Measurements from ENCODE around the gene PYURF. TPM values are rescaled to one million over a fixed set of nuclear protein-coding genes. Genes with fewer than 3 reads are reported as not detected.

Gene PYURF
- total RNA-seq, 2 donors from 2014 or later: 28.6 to 54.5 TPM

DNA sequence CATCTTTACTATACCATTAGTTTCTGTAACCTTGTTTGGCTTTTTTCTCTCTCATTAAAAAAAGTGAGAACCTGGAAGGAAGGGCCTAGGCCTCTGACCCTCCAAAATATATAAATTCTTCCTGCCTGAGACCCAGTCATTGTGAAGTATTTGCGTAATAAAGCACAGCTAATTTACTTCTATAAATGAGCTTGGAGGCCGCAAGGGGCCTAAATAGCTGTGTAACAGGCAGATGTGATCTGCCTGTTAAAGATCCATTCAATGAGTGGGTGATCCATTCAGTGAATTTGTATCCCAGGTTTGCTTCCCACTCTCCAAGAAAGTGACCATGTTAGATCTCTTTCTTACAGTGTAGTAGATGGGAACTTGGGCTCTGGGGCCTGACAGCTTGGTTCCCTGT lies 595 bp upstream of the PYURF start:
- Mint-ChIP-seq H3K27ac (peak overlapping the region; percentile 97), H3K4me3 (peak overlapping the region; percentile 96), H3K27me3 (no peaks in the 10 kb centered on the region), H3K4me1 (peaks cover 16% of the 10 kb centered on the region), H3K9me3 (no peaks in the 10 kb centered on the region), H3K36me3 (ENCODE audit: low read depth) (peaks cover 29% of the 10 kb centered on the region)
- ATAC-seq (replicated peaks): no peak

GRCh38 chr4:88522702-88523324 lies 763 bp downstream of the PYURF start:
- Mint-ChIP-seq H3K4me1 (peaks cover 15% of the 10 kb centered on the region), H3K27ac (peak overlapping the region; percentile 97)

DNA sequence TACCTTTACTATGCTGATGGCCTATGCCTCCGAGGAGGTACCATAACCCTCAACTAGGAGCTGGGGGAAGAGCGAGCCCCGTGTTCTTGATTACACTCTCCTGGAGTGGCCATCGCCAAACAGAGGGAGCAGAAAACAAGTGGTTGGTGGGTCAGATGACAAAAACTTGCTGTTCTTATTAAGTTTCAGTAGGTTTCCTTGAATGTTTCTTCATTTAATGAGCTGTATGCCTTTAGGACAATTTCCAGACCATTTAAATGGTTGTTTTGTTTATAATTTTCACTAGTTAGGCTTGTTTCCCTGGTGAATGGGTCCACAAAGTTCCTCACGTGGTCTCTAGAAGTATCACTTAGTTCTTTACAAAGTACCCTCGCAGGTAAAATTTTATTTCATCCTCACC lies 4.7 kb downstream of the PYURF start:
- Mint-ChIP-seq H3K27ac (peak overlapping the region; percentile 5), H3K4me1 (peaks cover 7% of the 10 kb centered on the region), H3K27me3 (no peaks in the 10 kb centered on the region), H3K36me3 (ENCODE audit: low read depth) (peaks cover 29% of the 10 kb centered on the region), H3K4me3 (no peak overlapping the region), H3K9me3 (no peaks in the 10 kb centered on the region)
- no peak for ATAC-seq (replicated peaks)

More at GRCh38 chr4:88522702-88523324, 763 bp downstream of the PYURF start:
- no peaks in the 10 kb centered on the region for H3K27me3 Mint-ChIP-seq
- no peaks in the 10 kb centered on the region for H3K9me3 Mint-ChIP-seq
- peak overlapping the region; percentile 96 for H3K4me3 Mint-ChIP-seq
- no peak for ATAC-seq (replicated peaks)
- peaks cover 29% of the 10 kb centered on the region for H3K36me3 Mint-ChIP-seq (ENCODE audit: low read depth)

- H3K36me3 Mint-ChIP-seq (ENCODE audit: low read depth): peaks cover 26% of the 10 kb centered on the region
- H3K4me3 Mint-ChIP-seq: no peak overlapping the region
- H3K27ac Mint-ChIP-seq: no peak overlapping the region
- H3K9me3 Mint-ChIP-seq: no peaks in the 10 kb centered on the region
- ATAC-seq (replicated peaks): no peak
- H3K4me1 Mint-ChIP-seq: peaks cover 7% of the 10 kb centered on the region
- no peaks in the 10 kb centered on the region for H3K27me3 Mint-ChIP-seq
Measured at GRCh38 chr4:88517825-88518224, 5.8 kb downstream of the PYURF start.

GRCh38 chr4:88516746-88517145 lies 6.8 kb downstream of the PYURF start:
- ATAC-seq (replicated peaks): no peak
- no peaks in the 10 kb centered on the region for H3K9me3 Mint-ChIP-seq
- H3K36me3 Mint-ChIP-seq (ENCODE audit: low read depth): peaks cover 16% of the 10 kb centered on the region
- no peaks in the 10 kb centered on the region for H3K27me3 Mint-ChIP-seq
- no peak overlapping the region for H3K27ac Mint-ChIP-seq
- H3K4me1 Mint-ChIP-seq: peaks cover under 1% of the 10 kb centered on the region
- H3K4me3 Mint-ChIP-seq: no peak overlapping the region

DNA sequence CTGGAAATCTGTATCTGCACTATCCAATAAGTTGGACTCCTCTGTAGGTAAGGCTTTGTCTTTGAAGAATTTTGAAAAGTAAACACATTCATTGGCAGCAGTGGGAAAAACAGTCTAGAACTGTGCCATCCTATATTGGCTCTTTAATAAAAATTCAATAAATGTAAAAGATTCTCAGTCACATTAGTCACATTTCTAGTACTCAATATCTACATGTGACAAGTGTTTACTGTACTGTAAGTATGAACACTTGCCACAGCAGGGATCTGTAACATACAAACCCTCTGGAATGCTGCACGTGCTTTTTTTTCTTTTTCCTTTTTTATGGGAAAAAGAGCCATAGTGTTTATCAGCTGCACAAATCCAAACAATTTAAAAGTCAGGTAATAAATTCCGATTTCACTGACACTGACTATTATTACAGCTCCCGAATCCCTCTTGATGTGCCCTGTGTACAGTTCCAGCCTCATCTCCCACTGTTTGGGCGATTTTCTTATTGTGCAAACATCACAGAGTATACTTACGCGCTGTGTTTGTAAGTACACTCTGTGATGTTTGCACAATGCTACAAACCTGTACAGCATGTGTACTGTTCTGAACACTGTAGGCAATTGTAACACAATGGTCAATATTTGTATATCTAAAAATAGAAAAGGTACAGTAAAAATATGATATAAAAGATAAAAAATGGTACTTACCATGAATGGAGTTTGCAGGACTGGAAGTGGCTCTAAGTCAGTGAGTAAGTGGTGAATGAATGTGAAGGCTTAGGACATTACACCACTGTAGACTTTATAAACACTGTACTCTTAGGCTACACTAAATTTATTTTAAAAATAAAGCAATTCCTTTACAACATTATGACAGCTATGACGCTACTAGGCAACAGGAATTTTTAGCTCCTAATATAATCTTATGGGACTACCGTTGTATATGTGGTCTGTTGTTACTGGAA lies 8.7 kb downstream of the PYURF start:
- Mint-ChIP-seq H3K36me3 (ENCODE audit: low read depth) (no peaks in the 10 kb centered on the region), H3K27ac (no peak overlapping the region), H3K4me1 (no peaks in the 10 kb centered on the region), H3K9me3 (no peaks in the 10 kb centered on the region), H3K27me3 (no peaks in the 10 kb centered on the region), H3K4me3 (no peak overlapping the region)
- ATAC-seq (replicated peaks): no peak

- Mint-ChIP-seq H3K4me3 (no peak overlapping the region), H3K9me3 (no peaks in the 10 kb centered on the region), H3K27me3 (no peaks in the 10 kb centered on the region), H3K4me1 (no peaks in the 10 kb centered on the region), H3K27ac (no peak overlapping the region), H3K36me3 (ENCODE audit: low read depth) (peaks cover 5% of the 10 kb centered on the region)
- ATAC-seq (replicated peaks): no peak
Measured at GRCh38 chr4:88511236-88511635, 12.3 kb downstream of the PYURF start.

DNA sequence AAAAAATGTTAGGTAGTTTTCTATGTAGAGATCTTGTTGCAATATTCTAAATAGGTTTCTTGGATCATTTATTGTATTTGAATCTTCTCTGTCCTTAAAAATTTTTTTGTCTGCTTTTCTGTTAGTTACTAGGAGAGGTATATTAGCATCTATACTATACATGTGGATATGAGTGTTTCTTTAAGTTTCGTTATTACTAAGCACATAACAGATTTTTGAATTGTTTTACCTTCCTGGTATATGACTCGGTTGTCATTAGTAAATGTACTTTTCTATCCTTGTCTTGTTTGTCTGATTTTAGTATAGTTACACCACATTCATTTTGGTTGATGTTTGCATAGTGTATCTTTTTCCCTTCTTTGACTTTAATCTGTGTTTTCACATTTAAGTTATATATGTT lies 20.2 kb downstream of the PYURF start:
- peak overlapping the region; percentile 34 for H3K27ac Mint-ChIP-seq

GRCh38 chr4:88497859-88498409 lies 25.6 kb downstream of the PYURF start:
- no peaks in the 10 kb centered on the region for H3K27me3 Mint-ChIP-seq
- ATAC-seq (replicated peaks): no peak
- H3K27ac Mint-ChIP-seq: no peak overlapping the region
- peaks cover 52% of the 10 kb centered on the region for H3K36me3 Mint-ChIP-seq (ENCODE audit: low read depth)
- no peaks in the 10 kb centered on the region for H3K9me3 Mint-ChIP-seq
- H3K4me3 Mint-ChIP-seq: no peak overlapping the region
- no peaks in the 10 kb centered on the region for H3K4me1 Mint-ChIP-seq

More for the DNA sequence above, 20.2 kb downstream of the PYURF start:
- peaks cover 56% of the 10 kb centered on the region for H3K36me3 Mint-ChIP-seq (ENCODE audit: low read depth)
- peak; percentile 77 for ATAC-seq (replicated peaks)
- no peak overlapping the region for H3K4me3 Mint-ChIP-seq
- H3K4me1 Mint-ChIP-seq: peaks cover 6% of the 10 kb centered on the region
- H3K9me3 Mint-ChIP-seq: no peaks in the 10 kb centered on the region
- H3K27me3 Mint-ChIP-seq: no peaks in the 10 kb centered on the region

DNA sequence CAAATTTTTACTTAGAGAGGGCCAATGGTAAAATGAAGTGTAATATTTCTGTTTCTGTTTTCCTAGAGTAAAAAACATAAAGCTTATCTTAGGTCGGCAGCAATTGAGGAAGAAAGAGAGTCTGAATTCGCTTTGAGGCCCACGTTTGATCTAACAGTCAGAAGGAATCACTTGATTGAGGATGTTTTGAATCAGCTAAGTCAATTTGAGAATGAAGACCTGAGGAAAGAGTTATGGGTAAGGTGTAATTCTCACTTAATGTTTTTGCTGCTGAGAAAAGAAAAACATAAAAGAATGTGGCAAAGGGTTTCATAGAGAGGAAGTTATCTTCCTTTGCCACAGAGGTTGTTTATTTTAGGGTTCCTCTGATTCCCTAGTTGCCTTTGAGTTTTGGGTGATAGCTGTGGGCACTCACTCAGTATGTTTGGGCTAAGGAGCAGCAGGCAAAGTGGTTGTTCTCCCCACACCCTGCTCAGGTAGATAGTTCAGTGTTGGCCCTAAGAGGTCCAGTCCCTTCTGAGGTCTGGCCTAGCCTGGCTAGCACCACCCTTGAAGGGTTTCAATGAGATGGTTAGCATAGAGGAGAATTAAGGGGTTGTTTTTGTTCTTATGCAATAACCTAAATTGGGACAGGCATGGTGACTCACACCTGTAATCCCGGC lies 34.3 kb downstream of the PYURF start:
- Mint-ChIP-seq H3K4me1 (peaks cover 13% of the 10 kb centered on the region), H3K27me3 (no peaks in the 10 kb centered on the region), H3K36me3 (ENCODE audit: low read depth) (peaks cover 74% of the 10 kb centered on the region), H3K27ac (peak overlapping the region; percentile 62), H3K4me3 (no peak overlapping the region), H3K9me3 (no peaks in the 10 kb centered on the region)
- ATAC-seq (replicated peaks): peak; percentile 53

- H3K4me3 Mint-ChIP-seq: no peak overlapping the region
- H3K4me1 Mint-ChIP-seq: no peaks in the 10 kb centered on the region
- no peaks in the 10 kb centered on the region for H3K27me3 Mint-ChIP-seq
- no peak overlapping the region for H3K27ac Mint-ChIP-seq
- H3K36me3 Mint-ChIP-seq (ENCODE audit: low read depth): peaks cover 59% of the 10 kb centered on the region
- no peak for ATAC-seq (replicated peaks)
- no peaks in the 10 kb centered on the region for H3K9me3 Mint-ChIP-seq
Measured at GRCh38 chr4:88481537-88481936, 42.0 kb downstream of the PYURF start.

- no peak for ATAC-seq (replicated peaks)
- peaks cover 58% of the 10 kb centered on the region for H3K36me3 Mint-ChIP-seq (ENCODE audit: low read depth)
- H3K27ac Mint-ChIP-seq: no peak overlapping the region
- no peaks in the 10 kb centered on the region for H3K4me1 Mint-ChIP-seq
- no peaks in the 10 kb centered on the region for H3K27me3 Mint-ChIP-seq
- no peaks in the 10 kb centered on the region for H3K9me3 Mint-ChIP-seq
- H3K4me3 Mint-ChIP-seq: no peak overlapping the region
Measured at GRCh38 chr4:88478247-88478646, 45.3 kb downstream of the PYURF start.

DNA sequence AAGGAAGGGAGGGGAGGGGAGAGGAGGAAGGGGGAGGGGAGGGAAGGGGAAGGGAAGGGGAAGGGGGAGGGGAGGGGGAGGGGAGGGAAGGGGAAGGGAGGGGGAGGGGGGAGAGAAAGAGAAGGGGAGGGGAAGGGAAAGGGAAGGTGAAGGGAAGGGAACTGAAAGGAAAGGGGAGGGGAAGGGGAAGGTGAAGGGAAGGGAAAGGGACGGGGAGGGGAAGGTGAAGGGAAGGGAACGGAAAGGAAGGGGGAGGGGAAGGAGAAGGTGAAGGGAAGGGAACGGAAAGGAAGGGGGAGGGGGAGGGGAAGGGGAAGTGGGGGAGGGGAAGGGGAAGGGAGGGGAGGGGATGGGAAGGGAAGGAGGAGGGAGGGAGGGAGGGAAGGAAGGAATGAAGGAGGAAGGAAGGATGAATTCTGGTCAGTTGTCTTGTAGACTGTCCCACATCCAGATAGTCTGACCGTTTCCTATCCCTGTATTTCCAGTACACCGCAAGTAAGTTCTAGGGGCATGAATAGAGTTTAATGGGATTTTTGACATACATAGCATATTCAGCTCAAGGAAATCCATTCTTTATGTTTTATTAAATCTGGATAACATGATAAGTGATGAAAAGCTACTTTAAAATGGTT lies 46.2 kb downstream of the PYURF start:
- no peaks in the 10 kb centered on the region for H3K9me3 Mint-ChIP-seq
- no peak for ATAC-seq (replicated peaks)
- no peaks in the 10 kb centered on the region for H3K4me1 Mint-ChIP-seq
- H3K27ac Mint-ChIP-seq: no peak overlapping the region
- H3K27me3 Mint-ChIP-seq: no peaks in the 10 kb centered on the region
- peaks cover 66% of the 10 kb centered on the region for H3K36me3 Mint-ChIP-seq (ENCODE audit: low read depth)
- no peak overlapping the region for H3K4me3 Mint-ChIP-seq
